K562 (cell line): ENCODE results near the gene MEX3D.

Source experiments
- AFF1 ChIP-seq, 2 experiments: fragments of 450-650 bp; IDR thresholded peaks; 2 replicates each; pipeline ENCODE4 v1.6.1; 2018; ENCODE audit warnings: mild to moderate bottlenecking in 2 of 2, low read depth in 1 of 2; ENCODE audit not compliant: partially characterized antibody in 2 of 2
- CREB1 ChIP-seq, 2 experiments: sonication (generic) in 1 of 2; formaldehyde crosslinking in 1 of 2; IDR thresholded peaks; 2 replicates each; pipeline versions ENCODE4 v1.6.1 to v1.8.0; 2012 to 2022; ENCODE audit warnings: inconsistent platforms in 1 of 2, mild to moderate bottlenecking in 1 of 2, missing genetic modification reagents in 1 of 2, moderate library complexity in 1 of 2
- E2F8 ChIP-seq: fragments of 450-650 bp; IDR thresholded peaks from 2 replicates; pipeline ENCODE4 v1.7.1; 2018; ENCODE audit warnings: mild to moderate bottlenecking, low read depth; ENCODE audit not compliant: partially characterized antibody
- FOXJ3 ChIP-seq: sonication (generic); formaldehyde crosslinking; IDR thresholded peaks from 2 replicates; pipeline ENCODE4 v1.4.0; 2020; ENCODE audit warnings: mild to moderate bottlenecking, missing genetic modification reagents
- HMGN3 ChIP-seq: IDR thresholded peaks from 2 replicates; pipeline ENCODE4 v1.6.1; 2011; ENCODE audit warnings: borderline replicate concordance, low read depth, mild to moderate bottlenecking, mixed read lengths, low read length; ENCODE audit not compliant: insufficient read length; ENCODE audit errors: extremely low read depth
- KLF16 ChIP-seq: IDR thresholded peaks from 2 replicates; pipeline ENCODE4 v1.6.1; 2016; ENCODE audit warnings: antibody characterized with exemption
- PCBP2 ChIP-seq: fragments of 200-400 bp; formaldehyde crosslinking; IDR thresholded peaks from 2 replicates; pipeline ENCODE4 v1.6.1; 2018; ENCODE audit warnings: low read length, low read depth, mild to moderate bottlenecking, moderate library complexity; ENCODE audit not compliant: poor library complexity, severe bottlenecking
- SAFB2 ChIP-seq: fragments of 200-400 bp; formaldehyde crosslinking; IDR thresholded peaks from 2 replicates; pipeline ENCODE4 v1.6.1; 2018; ENCODE audit warnings: borderline replicate concordance, low read length, low read depth, moderate library complexity; ENCODE audit not compliant: severe bottlenecking
- TCF3 ChIP-seq: sonication (generic); formaldehyde crosslinking; IDR thresholded peaks from 2 replicates; pipeline ENCODE4 v1.4.0; 2020; ENCODE audit warnings: mild to moderate bottlenecking, missing genetic modification reagents
- ZBTB11 ChIP-seq, 3 experiments: fragments of 200-800 bp in 1 of 3; fragments of 250-450 bp in 1 of 3; fragments of 450-650 bp in 1 of 3; sonication (Bioruptor Pico) in 1 of 3; sonication (Bioruptor generic) in 1 of 3; formaldehyde crosslinking in 1 of 3; IDR thresholded peaks; 2 replicates each; pipeline versions ENCODE4 v1.6.1 to v1.8.0; 2016 to 2022; ENCODE audit warnings: mild to moderate bottlenecking in 2 of 3, missing genetic modification characterization in 2 of 3, missing compliant biosample characterization in 1 of 3, moderate library complexity in 1 of 3
- ZNF644 ChIP-seq: fragments of 200-800 bp; sonication (Bioruptor generic); IDR thresholded peaks from 2 replicates; pipeline ENCODE4 v1.6.1; 2016; ENCODE audit warnings: low read depth, missing genetic modification characterization, missing compliant biosample characterization

GRCh38 chr19:1587872-1588271 lies 19.7 kb upstream of the MEX3D start:
- TF ChIP-seq HMGN3 (no peak), E2F8 (no peak), CREB1 (IDR thresholded peaks at IDR 0.05) (no peak), CREB1 (CRISPR knock-in tag; IDR thresholded peaks at IDR 0.05) (no peak), ZBTB11 (CRISPR knock-in tag; IDR thresholded peaks at IDR 0.05) (no peak), AFF1 (IDR thresholded peaks at IDR 0.05; ENCODE audit: low read depth in 1 of 2, partially characterized antibody in 2 of 2) (no peak), PCBP2 (no peak), KLF16 (no peak), SAFB2 (no peak), TCF3 (CRISPR knock-in tag) (no peak), FOXJ3 (CRISPR knock-in tag) (no peak), ZNF644 (tag) (no peak)
